Activated T-cell treated with anti-CD3 and anti-CD28 coated beads for 24 hours (primary cell): ENCODE measurements around the gene SLC7A10.

ENCODE experiments used
- DNase-seq: peaks from one replicate; pipeline ENCODE4 v3.0.0-alpha.2; 2020; ENCODE audit warnings: low read depth

The SLC7A10 gene

DNA sequence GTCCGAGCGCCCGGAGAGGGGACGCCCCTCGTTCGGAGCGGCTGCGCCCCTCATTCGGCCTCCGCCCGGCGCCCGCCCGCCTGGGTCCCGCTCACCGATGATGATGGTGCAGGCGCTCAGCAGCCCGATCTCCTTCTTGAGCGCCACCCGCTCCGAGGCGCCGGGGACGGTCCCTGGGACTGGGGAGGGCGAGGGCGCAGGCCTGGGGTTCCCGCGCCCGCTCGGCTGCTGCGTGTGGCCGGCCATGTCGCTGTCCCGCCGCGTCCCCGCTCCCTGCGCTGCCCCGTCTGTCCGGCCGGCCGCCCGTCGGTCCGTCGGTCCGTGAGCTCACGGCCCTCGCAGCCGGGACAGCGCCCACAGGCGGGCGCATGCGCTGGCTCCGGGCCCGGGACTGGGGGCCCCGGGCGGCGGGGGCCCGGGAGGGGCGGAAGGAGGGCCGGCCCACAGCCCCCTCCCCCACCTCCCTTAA, at the start of gene SLC7A10:
SLC7A10 (minus strand) TSS at position 393 of the 469 bp plus-strand sequence; CDS start at position 246, 147 bp downstream.
- DNase-seq, result no peak

- DNase-seq, result no peak
Observed at GRCh38 chr19:33274663-33275558, 49.3 kb upstream of the SLC7A10 start.

DNA sequence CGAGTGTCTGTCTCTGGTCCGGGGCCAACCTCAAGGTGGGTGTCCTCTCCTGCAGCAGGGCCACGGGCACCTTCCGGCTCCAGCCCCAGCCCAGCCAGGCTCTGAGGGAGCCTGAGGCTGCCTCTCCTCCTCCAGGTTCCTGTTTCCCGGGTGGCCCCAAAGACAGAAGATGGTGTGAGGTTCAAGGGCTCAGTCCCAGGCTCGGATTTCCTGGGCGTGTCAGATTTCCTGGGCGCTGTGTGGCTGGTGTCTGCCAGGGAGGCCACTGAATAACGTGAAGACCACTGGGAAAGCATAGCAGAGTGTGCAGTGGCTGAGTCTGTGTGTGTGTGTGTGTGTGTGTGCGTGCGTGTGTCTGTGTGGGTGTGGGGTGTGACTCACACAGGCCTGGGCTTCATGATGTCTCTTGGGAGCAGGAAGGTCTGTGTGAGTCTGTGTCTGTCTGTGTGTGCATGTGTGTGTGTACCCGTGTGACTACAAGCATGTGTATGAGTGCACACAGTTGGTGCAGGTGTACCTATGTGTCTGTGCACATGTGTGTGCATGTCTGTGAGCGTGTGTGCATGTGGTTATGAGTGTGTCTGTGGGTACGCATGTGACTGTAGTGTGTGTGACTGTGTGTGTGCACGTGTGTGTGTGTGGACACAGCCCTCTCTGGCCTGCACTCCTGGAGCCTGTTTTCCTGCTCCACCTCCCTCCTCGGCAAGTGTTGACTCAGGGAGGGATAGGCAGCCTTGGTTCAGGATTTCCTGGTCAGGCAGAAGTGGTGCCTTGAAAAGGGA, 48.4 kb upstream of the SLC7A10 start:
- peak; percentile 27 for DNase-seq

- no peak for DNase-seq
Observed at GRCh38 chr19:33273065-33273736, 47.6 kb upstream of the SLC7A10 start.

GRCh38 chr19:33271246-33272021, 45.8 kb upstream of the SLC7A10 start:
- no peak for DNase-seq

- DNase-seq, result no peak
Observed at GRCh38 chr19:33270769-33271168, 45.1 kb upstream of the SLC7A10 start.

DNA sequence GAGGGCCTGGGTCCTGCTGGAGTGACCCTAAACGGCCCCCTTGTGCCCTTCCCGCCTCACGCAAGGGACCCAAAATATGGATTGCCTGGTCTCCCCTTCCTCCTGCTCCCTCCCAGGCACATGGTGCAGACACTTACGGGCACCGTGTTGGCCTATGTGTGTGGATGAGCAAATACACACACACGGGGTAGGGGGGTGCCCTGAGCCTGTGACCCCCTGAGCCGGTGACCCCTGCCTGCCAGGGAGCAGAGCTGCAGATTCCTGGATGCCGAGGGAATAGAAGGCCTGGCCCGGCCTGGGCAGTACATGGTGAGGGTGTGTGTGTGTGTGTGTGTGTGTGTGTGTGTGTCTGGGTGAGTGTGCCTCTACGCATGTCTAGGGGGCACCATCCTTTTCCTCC, 43.4 kb upstream of the SLC7A10 start:
- DNase-seq, result no peak

DNA sequence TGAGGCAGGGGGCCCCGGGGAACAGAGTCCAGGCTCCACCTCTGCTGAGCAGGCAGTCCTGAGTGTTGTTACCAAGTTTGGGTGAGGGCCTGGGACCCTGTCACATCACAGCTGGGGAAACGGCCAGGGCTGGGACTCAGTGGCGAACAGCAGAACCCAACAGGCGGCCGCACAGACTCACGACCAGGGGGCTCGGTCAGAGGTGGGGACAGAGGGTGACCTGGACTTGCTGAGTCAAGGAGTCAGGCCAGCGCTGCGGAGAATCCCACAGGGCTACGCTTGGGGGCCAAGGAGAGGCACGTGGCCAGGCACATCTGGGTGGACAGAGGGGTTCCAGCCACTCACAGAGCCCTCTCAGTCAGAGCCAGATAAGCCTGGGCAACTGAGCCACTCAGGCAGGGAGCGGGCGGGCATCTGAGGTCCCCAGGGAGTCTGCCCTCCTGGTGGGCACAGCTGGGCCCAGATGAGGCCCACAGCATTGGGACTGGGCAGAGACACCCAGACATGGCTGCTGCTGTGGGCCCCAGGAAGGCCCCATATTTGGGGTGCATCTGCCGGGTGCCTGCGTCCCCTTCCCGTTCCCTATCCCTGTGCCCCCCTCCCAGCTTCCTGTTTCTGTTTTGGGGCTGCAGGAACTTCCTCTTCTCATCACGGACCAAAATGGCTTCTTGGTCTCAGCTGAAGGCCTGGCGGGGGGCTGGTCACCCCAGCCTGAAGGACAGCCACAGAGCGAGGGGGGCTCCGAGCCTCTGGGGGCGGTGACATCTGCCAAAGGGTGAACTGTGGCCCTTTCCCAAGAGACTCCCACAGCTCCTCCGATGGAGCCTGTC, 42.7 kb upstream of the SLC7A10 start:
- no peak for DNase-seq

DNA sequence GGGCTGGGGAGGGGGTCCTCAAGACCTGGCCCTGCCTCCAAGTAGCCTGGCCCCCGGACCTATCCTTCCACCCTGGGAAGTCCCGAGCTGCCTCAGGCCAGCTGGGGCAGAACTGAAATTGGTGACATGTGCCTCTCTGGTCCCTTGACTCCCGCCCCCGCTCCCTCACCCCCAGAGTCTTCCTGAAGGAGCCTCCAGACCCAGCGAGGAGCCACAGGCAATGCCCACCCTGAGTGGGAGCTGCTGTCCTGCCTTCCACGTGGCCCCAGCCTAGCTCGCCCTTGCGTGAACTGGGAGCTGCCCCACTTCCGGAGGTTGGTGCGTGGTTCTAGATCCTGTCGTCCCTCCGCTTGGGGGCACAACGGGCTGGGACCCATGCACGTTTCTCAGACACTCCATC, 42.1 kb upstream of the SLC7A10 start:
- no peak for DNase-seq

DNA sequence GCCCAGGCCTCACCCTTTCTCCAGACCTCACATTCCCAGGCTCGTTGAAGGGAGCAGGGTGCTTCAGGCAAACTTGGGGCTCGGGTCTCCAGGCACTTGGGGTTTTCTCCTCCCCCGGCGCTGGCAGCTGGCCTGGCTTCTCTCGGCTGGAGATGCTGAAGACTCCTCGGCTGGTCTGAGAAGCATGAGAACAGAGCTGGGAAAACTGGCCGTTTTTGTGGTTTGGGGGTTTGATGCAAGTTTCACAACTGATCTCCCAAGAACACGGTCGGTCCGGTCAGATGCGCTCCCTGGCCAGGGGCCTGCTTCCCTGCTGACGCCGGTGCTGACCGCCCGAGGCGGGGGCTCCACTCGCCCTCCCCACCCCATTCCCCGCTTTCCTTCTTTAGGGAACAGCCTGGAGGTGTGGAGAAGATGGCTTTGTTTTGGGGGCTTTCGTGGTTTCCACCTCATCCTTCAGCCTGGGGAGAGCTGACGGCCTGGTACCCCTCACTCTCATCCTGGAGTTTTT, 41.4 kb upstream of the SLC7A10 start:
- no peak for DNase-seq

DNA sequence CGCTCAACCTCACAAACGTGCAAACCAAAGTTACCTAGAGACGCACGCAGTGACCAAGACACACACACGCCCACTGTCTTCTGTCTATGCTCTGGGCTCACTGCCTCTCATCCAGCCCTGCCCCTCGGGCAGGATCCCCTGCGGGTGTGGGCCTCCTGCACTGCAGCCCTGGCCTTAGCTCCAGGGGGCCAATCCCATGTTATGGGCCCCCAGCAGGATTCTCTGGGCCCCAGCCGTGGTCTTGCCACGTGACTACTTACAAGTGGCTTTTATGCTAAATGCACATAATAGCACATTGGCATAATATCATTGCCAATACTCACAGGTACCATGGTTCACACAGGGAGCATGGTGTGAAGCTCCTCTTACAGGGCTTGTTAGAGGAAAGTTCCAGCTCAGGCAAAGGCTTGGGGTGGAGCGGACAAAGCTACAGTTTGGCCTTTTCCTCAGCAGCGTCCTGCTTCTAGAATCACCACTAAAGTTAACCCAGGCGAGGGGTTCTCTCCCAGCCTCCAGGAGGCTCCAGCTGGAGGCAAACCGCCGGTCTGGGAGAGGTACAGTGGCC, 39.3 kb upstream of the SLC7A10 start:
- no peak for DNase-seq

DNA sequence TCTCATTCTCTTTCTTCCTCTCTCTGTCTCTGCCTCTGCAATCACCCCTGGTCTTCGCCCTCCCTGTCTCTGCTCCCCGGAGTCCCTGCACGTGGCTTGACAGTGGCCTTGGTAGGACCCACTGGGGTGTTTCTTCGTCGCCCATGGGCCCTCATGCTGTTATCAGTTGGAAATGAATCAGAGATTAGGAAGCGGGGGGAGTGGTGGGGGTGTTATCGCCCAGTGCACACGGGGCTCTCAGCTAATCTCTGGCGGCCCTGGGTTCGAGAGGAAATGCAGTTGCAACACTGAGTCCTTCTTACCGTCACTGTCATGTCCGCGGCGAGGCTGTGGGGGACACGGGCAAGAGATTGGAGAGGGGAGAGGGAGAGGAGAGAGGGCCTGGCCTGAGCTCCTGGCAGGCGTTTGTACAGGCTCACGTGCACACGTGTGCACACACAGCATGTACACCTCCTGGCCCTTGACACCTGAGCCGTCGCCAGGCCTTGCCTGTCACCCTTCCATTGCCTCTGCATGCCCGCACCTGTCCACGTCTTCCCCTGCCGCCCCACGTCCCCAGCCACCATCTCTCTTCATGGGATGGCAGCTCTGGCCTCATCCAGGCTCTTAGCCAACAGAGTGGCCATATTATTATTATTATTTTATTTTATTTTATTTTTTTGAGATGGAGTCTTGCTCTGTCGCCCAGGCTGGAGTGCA, 37.8 kb upstream of the SLC7A10 start:
- no peak for DNase-seq

DNA sequence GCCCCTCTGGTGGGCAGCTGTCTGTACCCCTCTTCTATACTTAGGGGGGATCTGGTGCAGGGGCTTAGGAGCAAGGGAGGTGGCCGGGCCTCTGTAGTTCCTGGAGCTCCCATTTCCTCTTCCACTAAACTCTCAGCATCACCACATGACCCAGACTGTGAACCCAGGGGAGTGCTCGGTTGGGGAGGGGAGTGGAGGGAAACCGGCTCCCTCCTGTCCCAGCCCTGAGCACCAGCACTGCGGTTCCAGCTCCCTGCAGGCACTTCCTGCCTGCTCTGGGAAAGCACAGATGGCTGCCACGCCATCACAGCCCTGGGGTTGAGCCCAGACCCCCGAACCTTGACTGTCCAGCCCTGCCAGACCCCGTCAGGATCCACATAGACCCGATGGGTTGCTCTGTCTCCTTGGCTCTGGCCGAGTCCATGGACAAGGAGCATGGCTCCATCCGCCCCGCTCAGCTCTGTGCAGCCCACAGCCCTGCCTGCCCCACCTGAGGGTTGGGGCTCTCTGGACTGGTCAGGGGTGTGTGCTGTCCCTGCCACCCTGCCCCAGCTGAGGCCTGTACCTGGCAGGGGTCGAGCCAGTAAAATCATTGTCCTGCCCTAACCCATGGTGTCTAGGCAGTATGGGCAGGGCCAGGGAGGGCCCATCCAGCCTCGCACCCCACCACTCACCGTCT, 36.0 kb upstream of the SLC7A10 start:
- DNase-seq, result no peak

DNA sequence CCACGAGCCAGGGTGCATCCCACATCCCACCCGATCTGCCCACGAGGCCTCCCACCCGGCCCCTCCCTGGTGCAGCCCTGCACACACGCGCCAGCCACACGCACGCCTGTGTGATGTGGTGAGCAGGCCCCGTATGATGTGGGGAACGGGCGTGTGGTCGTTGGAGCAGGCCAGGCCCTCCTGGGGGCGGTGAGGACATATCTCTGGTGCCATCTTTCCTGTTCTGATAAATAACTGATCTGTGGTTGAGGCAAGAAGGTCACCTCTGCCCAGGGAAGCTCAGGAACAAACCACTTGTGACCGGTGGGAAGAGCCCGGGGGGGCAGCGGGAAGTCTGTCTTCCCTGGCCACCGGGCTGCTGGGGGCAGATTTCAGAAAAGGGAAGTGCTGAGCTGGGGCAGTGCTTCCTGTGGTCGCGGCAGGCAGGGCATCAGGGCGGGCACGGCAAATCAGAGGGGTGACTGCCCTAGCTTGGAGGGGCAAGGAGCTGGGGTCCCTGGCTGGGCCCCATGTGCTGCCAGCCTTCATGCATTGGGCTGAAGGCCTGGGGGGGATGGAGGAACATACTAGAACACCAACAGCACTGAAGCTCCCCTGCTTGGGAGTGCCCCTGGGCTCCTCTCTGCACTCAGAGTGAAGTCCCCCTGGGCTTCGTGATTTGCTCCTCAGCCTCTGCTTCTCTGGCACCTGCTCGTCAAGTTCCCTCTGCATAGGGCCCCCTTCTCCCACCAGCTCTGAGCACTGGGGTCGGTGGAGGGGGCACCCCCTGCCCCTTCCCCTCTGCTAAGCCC, 35.2 kb upstream of the SLC7A10 start:
- no peak for DNase-seq

- no peak for DNase-seq
Observed at GRCh38 chr19:33259539-33259938, 33.9 kb upstream of the SLC7A10 start.

GRCh38 chr19:33257828-33258227, 32.2 kb upstream of the SLC7A10 start:
- no peak for DNase-seq

GRCh38 chr19:33256261-33256660, 30.6 kb upstream of the SLC7A10 start:
- no peak for DNase-seq

- DNase-seq, result no peak
Observed at GRCh38 chr19:33255781-33256180, 30.1 kb upstream of the SLC7A10 start.
